NCI-H748 treated with DMSO at 0.1 percent for 48 hours (cell line): ENCODE measurements around the gene GPC5.
A peak's percentile ranks its signal among the peaks of the same experiment; 100 is the strongest.
"Not testable (repeated sequence)": the region's sequence is repeated elsewhere in the genome, so short reads cannot be mapped to it uniquely, and the experiment has no call there.

Source experiments
- DNase-seq: peaks from one replicate; lab custom pipeline; 2025; lab: John Stamatoyannopoulos, UW

GPC5 gene

DNA sequence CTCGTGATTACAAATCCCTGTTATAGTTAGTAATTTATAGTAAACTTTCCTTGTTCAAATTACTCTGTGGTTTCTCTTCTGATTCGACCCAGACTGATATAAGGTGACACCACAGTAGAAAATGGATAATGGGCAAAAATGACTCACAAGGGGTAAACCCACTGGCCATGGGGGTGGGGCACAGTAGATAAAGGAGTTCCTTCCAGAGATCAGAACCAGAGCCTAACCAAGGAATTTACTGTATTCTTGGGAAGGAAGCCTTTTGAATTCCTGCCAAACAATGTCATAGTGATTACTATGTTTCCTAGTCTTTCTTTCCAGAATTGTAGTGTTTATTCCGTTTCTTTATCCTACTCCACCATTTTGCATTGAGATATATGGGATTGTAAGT lies 29.0 kb upstream of the GPC5 start:
- no peak for DNase-seq

DNA sequence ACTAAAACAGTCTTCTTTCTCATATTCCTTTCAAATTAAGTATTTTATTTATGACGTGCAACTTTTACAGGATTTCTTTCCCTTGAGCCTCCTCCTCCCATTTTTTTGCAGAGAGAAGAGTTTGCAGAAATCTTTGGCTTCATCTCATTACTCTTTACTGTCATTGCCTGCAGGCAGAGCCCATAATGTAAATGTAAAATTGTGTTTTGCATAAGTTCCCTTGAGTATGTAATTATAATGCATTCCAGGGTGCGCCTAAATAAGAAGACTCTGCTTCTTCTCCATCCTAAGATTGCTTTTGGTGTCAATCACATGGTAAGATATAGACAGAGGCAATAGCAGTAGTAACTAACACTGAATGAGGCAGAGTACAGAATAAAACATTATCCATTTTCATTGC lies 27.9 kb upstream of the GPC5 start:
- DNase-seq = no peak

DNA sequence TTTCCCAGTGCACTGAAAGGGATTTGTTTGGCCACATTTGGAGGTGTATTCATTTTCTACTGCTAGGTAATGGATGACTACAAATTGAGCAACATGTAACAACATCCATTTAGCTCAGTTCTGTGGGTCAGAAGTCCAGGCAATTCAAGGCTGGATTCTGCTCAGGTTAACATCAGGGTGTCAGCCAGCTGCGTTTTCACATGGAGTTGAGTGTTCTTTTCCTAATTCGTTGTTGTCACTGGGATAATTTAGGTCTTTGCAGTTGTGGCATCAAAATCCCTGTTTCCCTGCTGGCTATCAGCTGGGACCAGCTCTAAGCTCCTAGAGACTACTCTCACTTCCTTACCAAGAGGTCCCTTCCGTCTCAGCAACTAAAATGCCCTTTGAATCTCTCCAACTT lies 25.5 kb upstream of the GPC5 start:
- no peak for DNase-seq

GRCh38 chr13:91375116-91375729 lies 23.2 kb upstream of the GPC5 start:
- no peak for DNase-seq

GRCh38 chr13:91381371-91381770 lies 17.1 kb upstream of the GPC5 start:
- DNase-seq = no peak

- no peak for DNase-seq
Measured at GRCh38 chr13:91383836-91384235, 14.6 kb upstream of the GPC5 start.

DNA sequence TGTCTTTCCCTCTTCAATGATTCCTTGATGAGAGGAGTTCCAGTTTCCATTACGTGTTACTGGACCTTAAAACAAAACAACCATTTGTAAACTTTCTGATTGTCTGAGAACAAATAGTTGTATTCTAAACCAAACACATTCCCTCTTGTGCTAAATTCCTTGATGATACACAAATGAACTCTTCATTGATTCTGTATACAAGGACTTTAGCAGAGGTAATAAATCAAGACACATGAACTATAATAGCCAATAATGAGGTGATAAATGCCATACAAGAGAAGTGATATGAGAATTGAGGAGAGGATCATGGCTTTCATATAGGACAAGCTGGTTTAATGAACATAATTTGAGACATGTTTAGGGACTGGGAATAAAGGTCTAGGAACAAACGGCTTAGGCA lies 13.5 kb upstream of the GPC5 start:
- no peak for DNase-seq

DNA sequence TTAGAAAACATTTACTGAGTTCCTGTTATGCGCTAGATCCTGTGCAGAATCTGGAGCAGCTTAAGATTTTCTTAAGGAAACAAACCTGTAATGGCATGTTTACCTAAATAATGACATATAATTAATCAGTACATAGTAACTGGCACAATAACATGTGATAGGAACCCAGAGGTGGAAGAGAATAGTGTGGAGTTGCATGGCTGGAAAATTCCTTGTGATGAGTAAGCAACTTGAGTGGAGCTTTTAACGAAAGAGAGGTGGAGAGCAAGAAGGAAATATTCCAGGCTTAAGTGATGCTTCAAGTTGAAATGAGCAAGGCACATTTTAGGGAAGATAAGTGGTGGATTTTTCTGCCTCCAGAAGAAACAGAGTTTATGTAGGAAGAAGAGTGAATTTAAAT lies 9.2 kb upstream of the GPC5 start:
- DNase-seq = no peak

DNA sequence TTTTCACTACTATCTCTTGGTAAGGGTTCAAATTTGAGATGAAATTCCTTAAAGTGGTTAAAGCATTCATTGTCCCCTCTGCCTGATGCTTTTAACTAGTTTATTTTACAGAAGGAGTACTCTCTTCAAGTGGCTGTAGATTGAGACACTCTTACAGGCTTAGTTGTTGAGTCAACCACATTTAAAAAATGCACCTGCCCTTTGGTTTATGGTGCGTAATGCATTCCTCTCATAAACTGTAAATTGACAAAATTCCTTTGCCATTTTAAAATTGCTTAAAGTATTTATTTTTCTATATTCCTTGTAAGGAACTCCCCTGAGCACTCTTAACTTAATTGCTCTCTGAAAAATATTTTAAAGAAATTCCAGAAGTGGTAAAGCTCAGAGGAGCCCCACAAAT lies 826 bp upstream of the GPC5 start:
- DNase-seq = no peak

DNA sequence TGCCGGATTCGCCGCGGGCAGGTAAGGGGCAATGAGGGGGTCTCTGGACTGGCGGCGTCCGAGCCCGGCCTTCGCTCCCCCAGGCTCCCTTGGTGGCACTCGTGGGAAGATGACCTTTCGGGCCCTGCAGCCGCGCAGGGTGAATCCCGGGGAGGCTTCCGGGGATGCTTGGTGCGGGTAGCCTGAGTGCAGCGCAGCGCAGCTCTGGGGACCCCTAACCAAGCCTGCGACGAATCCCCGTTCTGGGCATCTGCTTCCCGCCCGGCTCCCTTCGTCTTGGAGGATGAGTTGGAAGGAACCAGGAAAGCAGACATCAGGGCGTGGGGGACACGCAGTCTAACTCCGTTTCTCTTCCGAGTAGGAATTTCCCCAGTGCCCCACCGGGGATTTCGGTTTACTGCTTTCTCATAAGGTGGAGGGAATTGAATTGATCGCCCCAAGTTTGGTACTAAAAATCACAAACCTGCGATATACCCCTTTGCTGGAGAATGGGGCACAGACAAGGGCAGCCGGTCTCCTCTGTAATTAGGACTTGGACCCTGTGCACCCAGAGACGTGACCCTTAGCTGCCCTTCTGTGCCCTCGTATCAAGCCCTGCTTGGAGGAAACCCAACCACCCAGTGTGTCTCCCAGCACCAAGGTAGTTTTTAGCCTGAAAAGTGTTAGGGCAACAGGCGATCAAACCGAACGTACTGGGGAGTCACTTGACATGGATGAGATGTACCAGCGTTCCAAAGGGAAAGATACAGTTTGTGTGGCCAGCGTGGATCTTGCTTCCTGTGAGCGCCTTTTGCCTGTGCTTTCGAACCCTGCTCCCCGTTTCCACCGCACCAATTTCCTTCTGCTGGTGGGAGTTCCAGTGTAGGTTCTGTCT lies 1.0 kb downstream of the GPC5 start:
- DNase-seq = no peak

DNA sequence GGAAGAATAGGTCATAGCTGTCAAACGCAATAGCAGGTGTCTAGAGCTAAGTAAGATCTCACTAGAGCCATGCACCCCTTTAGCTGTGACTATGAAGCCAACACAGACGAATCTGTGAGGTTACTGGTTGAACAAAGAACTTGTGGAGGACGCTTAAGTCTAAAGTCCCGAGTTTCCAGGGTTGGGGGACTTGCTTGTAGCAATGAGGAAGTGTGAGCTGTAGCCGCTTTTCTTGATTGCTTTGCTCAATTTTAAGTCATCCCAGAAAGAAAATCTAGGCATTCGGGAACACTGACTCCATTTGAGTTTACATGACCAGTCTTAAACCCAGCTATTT lies 1.6 kb downstream of the GPC5 start:
- DNase-seq = no peak

- no peak for DNase-seq
Measured at GRCh38 chr13:91400671-91401070, 2.2 kb downstream of the GPC5 start.

GRCh38 chr13:91401920-91402319 lies 3.5 kb downstream of the GPC5 start:
- no peak for DNase-seq

DNA sequence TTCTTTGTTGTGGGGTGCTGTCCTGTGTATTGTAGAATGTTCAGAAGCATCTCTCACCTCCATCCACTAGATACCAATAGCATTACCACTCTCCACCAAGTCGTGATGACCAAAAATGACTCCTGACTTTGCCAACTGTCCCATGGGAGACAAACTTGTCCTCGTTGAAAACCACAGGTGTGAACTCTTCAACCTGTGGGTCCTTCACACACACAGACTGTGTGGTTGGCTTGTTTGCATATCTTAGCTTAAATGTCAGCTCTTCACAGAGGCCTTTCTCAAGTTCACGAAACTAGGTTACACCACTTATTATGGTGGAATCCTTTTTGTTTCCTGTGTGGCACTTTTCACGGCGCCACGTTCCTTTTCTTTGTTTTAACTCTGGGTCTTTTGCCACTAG lies 6.8 kb downstream of the GPC5 start:
- no peak for DNase-seq

GRCh38 chr13:91406619-91407018 lies 8.2 kb downstream of the GPC5 start:
- DNase-seq = peak; percentile 84

DNA sequence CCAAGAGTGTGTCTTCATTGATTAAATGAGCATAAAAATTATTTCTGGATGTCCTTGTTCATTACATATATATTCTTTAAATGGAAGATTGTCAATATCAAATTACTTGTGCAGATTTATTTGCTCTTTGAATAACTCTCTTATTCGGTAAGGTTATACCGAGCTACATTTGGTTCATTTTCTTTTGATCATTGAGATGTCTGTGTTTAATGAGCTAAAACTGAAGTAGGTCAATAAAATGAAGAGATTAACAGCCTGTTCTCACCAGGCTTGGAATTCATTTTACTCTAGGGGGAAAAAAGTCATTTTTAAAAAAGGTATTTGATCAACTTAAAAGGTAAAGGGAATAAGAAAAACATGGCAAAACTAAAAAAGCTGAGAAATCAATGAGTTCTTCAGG lies 10.6 kb downstream of the GPC5 start:
- no peak for DNase-seq

DNA sequence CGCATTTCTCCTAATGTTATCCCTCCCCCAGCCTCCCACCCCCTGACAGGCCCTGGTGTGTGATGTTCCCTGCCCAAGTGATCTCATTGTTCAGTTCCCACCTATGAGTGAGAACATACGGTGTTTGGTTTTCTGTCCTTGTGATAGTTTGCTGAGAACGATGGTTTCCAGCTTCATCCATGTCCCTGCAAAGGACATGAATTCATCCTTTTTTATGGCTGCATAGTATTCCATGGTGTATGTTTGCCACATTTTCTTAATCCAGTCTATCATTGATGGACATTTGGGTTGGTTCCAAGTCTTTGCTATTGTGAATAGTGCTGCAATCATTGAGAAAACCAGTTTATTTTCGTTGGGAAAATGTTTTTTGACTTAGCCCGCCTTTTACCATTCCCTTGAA lies 18.2 kb downstream of the GPC5 start:
- not testable (repeated sequence) for DNase-seq

- DNase-seq = no peak
Measured at GRCh38 chr13:91417660-91418325, 19.4 kb downstream of the GPC5 start.

DNA sequence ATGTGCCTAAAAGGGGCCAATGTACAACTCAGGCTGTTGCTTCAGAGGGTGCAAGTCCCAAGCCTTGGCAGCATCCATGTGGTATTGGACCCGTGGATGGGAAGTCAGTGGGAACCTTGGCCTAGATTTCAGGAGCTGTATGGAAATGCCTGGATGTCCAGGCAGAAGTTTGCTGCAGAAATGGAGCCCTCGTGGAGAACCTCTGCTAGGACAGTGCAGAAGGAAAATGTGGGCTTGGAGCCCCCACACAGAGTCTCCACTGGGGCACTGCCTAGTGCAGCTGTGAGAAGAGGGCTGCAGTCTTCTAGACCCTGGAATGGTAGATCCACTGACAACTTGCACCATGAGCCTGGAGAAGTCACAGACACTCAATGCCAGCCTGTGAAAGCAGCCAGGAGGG lies 28.5 kb downstream of the GPC5 start:
- no peak for DNase-seq

GRCh38 chr13:91438674-91439073 lies 40.3 kb downstream of the GPC5 start:
- DNase-seq = not testable (repeated sequence)

- DNase-seq = no peak
Measured at GRCh38 chr13:91450913-91451312, 52.5 kb downstream of the GPC5 start.

GRCh38 chr13:91454666-91455065 lies 56.2 kb downstream of the GPC5 start:
- no peak for DNase-seq

DNA sequence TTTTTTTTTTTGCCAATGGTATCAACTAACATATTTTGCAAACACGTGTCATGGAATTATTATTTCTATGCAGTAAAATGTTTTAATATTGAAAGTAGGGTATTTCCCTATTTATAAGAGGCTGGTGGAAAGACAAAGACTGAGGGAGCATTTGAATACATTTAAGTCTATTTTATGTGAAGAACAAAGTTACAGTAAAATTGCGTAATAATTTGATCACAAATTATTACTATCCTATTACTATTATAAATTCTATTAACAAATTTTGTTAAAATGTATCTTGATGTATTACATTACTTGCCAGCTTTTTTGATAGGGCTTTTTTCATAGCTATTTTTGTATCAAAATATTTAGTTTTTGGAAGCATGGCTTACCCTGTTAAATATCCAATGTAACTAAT lies 58.4 kb downstream of the GPC5 start:
- no peak for DNase-seq
